Thyroid gland (tissue), 4 donors: ENCODE results near the gene PRKCE. TPM values are rescaled to one million over a fixed set of nuclear protein-coding genes. Genes with fewer than 3 reads are reported as not detected.
"Not testable (repeated sequence)": the region's sequence is repeated elsewhere in the genome, so short reads cannot be mapped to it uniquely, and the experiment has no call there.

Experiments
- DNase-seq, 2 donors: peaks; one replicate each; pipeline ENCODE4 v3.0.0-alpha.2; 2019
- H3K27ac ChIP-seq, 3 donors: fragments of 200-600 bp; sonication (generic); 1 replicate in 2 of 3; 2 replicates in 1 of 3; pipeline ENCODE4 v1.5.1; 2016 to 2019; ENCODE audit warnings: mild to moderate bottlenecking in 1 of 3, moderate library complexity in 1 of 3
- H3K27me3 ChIP-seq: fragments of 200-600 bp; sonication (generic); one replicate; pipeline ENCODE4 v1.5.1; 2019
- H3K36me3 ChIP-seq, 2 donors: fragments of 200-600 bp; sonication (generic); one replicate each; pipeline ENCODE4 v1.5.1; 2016 to 2019
- H3K4me1 ChIP-seq, 2 donors: fragments of 200-600 bp; sonication (generic); one replicate each; pipeline ENCODE4 v1.5.1; 2017 to 2019
- H3K4me3 ChIP-seq, 3 donors: fragments of 200-600 bp; sonication (generic); replicated peaks in 1 of 3; 1 replicate in 2 of 3; 2 replicates in 1 of 3; pipeline ENCODE4 v1.5.1; 2016; ENCODE audit warnings: mild to moderate bottlenecking in 1 of 3
- H3K9me3 ChIP-seq: fragments of 200-600 bp; sonication (generic); one replicate; pipeline ENCODE4 v1.5.1; 2017
- POLR2A ChIP-seq, 2 donors: fragments of 450-650 bp; IDR thresholded peaks; one replicate each; pipeline ENCODE4 v1.6.1; 2017; ENCODE audit warnings: antibody characterized with exemption in 2 of 2, mild to moderate bottlenecking in 2 of 2, moderate library complexity in 1 of 2
- WGBS, 2 donors: methylation state at CpG; one replicate each; pipeline ENCODE4 v1.1.5; 2017; 5-methylcytosine and 5-hydroxymethylcytosine counted together
- intact Hi-C: fragments of 100-400 bp; cut with DNase I; formaldehyde crosslinking; loops from one replicate; pipeline ENCODE4 v1.15.1; 2023
- total RNA-seq, 4 donors: library from RNA; depleted of rRNA; stranded (reverse); fragments of >200 nt; gene quantifications; one replicate each; pipeline ENCODE4 v1.2.3, GENCODE V29; 2016
- TF ChIP-seq, protein P1 (sequence below), 6 experiments: fragments of 200-600 bp in 3 of 6; fragments of 450-650 bp in 3 of 6; sonication (generic) in 3 of 6; IDR thresholded peaks; one replicate each; pipeline ENCODE4 v1.5.1; 2016 to 2019; ENCODE audit warnings: antibody characterized with exemption in 6 of 6, mild to moderate bottlenecking in 2 of 6, inconsistent platforms in 1 of 6, moderate library complexity in 1 of 6

Gene PRKCE
- total RNA-seq, 4 donors from 2014 or later, result 8.4 to 35.3 (median 15.2) TPM

DNA sequence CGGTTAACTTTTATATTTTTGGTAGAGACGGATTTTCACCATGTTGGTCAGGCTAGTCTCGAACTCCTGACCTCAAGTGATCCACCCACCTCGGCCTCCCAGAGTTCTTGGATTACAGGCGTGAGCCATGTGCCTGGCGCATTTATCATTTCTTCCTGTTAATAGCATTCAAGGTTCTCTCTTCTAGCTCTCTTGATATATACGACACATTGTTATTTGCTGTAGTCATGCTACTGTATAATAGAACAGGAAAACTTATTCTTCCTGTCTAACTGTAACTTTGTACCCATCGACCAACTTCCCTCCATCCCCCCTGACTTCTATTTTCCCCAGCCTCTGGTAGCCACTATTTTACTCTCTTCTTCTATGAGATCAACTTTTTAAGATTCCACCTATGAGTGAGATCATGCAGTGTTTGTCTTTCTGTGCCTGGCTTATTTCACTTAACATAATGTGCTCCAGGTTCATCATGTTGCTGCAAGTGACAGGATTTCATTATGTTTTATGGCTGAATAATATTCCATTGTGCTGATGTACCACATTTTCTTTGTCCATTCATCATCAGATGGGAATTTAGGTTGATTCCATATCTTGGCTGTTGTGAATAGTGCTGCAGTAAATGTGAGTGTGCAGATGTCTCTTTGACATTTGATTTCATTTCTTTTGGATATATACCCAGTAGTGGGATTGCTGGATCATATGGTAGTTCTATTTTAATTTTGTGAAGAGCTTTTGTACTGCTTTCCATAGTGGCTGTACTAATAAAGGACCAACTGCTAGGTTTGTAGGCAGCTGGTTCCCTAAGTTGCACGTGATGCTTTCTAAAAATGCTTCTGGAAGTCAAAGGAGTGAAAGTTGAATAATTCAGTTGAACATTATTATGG lies 205.2 kb downstream of the PRKCE start:
- Histone ChIP-seq H3K36me3 (no peaks in the 10 kb centered on the region), H3K4me1 (peaks cover 13 to 17% of the 10 kb centered on the region in 2 donors), H3K4me3 (no peak overlapping the region), H3K27ac (no peak overlapping the region), H3K27me3 (no peaks in the 10 kb centered on the region), H3K9me3 (no peaks in the 10 kb centered on the region)
- intact Hi-C loops, result no loop called here
- WGBS, 2 donors, result 91 to 93% methylated on average over 9 of the region's 9 CpGs
- DNase-seq, result no peak
- no peak for TF ChIP-seq POLR2A (IDR thresholded peaks at IDR 0.05)
- TF ChIP-seq, protein P1, sequence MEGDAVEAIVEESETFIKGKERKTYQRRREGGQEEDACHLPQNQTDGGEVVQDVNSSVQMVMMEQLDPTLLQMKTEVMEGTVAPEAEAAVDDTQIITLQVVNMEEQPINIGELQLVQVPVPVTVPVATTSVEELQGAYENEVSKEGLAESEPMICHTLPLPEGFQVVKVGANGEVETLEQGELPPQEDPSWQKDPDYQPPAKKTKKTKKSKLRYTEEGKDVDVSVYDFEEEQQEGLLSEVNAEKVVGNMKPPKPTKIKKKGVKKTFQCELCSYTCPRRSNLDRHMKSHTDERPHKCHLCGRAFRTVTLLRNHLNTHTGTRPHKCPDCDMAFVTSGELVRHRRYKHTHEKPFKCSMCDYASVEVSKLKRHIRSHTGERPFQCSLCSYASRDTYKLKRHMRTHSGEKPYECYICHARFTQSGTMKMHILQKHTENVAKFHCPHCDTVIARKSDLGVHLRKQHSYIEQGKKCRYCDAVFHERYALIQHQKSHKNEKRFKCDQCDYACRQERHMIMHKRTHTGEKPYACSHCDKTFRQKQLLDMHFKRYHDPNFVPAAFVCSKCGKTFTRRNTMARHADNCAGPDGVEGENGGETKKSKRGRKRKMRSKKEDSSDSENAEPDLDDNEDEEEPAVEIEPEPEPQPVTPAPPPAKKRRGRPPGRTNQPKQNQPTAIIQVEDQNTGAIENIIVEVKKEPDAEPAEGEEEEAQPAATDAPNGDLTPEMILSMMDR (IDR thresholded peaks at IDR 0.05), result no peak

DNA sequence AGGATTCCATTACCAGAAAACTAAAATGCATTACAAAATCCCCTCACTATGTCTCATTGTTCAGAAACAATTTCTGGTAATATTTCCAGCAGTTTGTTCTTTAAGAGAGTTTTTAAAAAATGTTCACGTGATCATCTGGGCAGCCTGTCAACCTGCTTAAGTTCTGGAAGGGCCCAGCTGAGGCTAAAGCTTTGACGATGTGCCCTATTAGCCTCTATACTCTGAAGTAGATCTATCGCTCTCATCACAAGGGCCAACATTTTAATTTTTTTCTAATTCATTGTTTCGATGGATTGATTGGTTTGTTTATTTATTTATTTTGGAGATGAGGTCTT lies 205.8 kb downstream of the PRKCE start:
- Histone ChIP-seq H3K27ac (no peak overlapping the region), H3K9me3 (no peaks in the 10 kb centered on the region), H3K27me3 (no peaks in the 10 kb centered on the region), H3K4me3 (no peak overlapping the region), H3K4me1 (peaks cover 14 to 17% of the 10 kb centered on the region in 2 donors), H3K36me3 (no peaks in the 10 kb centered on the region)
- intact Hi-C loops, result no loop called here
- WGBS, 2 donors, result 74 to 89% methylated on average over 4 of the region's 4 CpGs
- TF ChIP-seq POLR2A (IDR thresholded peaks at IDR 0.05), result no peak
- TF ChIP-seq, protein P1 (IDR thresholded peaks at IDR 0.05), result no peak
- DNase-seq, result no peak

DNA sequence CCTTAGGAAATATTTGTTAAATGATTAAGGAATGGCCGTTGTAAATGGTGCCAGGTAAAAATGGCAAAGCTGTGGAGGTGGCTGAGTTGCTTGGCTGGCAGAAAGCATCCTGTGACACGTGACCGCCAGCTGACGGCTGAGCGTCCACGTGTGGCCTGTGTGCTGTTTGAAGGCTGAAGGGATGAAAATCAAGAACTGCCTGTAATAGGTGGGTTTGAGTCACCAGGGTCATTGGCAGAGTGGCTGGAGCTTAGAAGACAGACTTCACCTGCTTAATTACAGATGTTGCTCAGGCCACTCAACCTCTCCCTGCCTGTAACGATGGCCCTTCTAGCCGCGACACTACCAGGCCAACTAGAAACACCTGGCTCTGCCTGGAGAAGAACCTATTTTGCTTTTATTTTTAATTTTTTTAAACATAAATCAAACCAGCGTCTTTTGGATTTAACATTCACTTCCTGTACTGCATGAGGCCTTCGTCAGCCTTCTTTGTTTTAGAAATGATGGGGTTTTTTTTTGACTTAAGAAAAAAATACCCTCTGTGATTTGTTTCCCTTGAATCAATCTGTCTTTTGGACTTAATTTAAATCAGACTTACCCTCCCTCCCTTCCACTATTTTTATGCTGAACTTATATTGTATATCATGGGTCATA lies 206.5 kb downstream of the PRKCE start:
- Histone ChIP-seq H3K27ac (no peak overlapping the region), H3K4me1 (peaks cover 14 to 17% of the 10 kb centered on the region in 2 donors), H3K9me3 (no peaks in the 10 kb centered on the region), H3K27me3 (no peaks in the 10 kb centered on the region), H3K4me3 (no peak overlapping the region), H3K36me3 (no peaks in the 10 kb centered on the region)
- DNase-seq, result no peak
- no peak for TF ChIP-seq POLR2A (IDR thresholded peaks at IDR 0.05)
- TF ChIP-seq, protein P1 (IDR thresholded peaks at IDR 0.05), result no peak
- WGBS, 2 donors, result 80 to 82% methylated on average over 11 of the region's 11 CpGs
- intact Hi-C loops, result no loop called here

GRCh38 chr2:45858872-45859271 lies 207.4 kb downstream of the PRKCE start:
- WGBS, 2 donors, result 86 to 97% methylated on average over 5 of the region's 5 CpGs
- H3K27ac ChIP-seq, DNase-seq, H3K36me3 ChIP-seq, H3K9me3 ChIP-seq, H3K27me3 ChIP-seq, H3K4me3 ChIP-seq, intact Hi-C loops: not testable (repeated sequence)
- H3K4me1 ChIP-seq, result peaks cover 14 to 17% of the 10 kb centered on the region in 2 donors

DNA sequence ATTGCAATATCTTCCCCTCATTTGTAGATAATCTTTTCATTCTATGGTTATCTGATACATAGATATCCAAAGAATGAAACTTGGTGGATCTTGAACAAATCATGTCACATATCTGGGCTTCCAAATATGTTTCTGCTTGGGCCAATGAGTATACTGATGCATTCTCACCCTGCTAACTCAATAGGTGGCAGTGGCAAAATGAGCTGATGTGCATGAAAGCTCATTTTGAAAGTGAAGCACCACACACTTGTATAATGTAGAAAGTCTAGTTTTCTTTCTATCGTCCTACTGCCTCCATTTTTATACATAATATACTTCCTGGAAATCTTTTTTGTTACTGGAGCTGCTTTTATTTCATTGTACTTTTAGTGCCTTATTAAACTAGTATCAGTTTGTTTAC lies 208.2 kb downstream of the PRKCE start:
- DNase-seq, result no peak
- TF ChIP-seq, protein P1 (IDR thresholded peaks at IDR 0.05), result no peak
- TF ChIP-seq POLR2A (IDR thresholded peaks at IDR 0.05), result no peak
- Histone ChIP-seq H3K4me1 (peaks cover 14 to 17% of the 10 kb centered on the region in 2 donors), H3K36me3 (no peaks in the 10 kb centered on the region), H3K27me3 (no peaks in the 10 kb centered on the region), H3K4me3 (no peak overlapping the region), H3K9me3 (no peaks in the 10 kb centered on the region), H3K27ac (no peak overlapping the region)
- intact Hi-C loops, result no loop called here
- WGBS, 2 donors, result 88 to 94% methylated on average over 1 of the region's 1 CpG
